ENCODE results near the gene ZNF784.
A peak's percentile ranks its signal among the peaks of the same experiment; 100 is the strongest.

ZNF784 gene

DNA sequence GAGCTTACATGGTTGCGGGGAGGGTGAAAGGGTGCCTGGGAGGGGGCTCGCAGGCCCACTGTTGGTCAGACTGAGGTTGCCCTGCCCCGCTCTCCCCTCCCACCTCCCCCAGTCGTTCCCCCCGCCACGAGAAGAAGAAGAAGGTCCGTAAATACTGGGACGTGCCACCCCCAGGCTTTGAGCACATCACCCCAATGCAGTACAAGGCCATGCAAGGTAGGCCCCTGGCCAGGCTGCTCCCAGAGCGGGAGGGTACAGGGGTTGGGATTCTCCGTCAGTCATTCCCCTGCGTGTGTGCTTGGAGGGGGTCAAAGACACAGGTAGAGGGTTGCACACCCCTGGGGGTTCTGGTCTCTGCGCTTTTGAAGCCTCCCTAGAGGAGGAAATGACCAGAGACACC, 36.0 kb upstream of the ZNF784 start:
- peaks cover 50% of the 10 kb centered on the region for H3K36me3 ChIP-seq (ENCODE audit: control insufficient read depth, insufficient read depth, low read length)

DNA sequence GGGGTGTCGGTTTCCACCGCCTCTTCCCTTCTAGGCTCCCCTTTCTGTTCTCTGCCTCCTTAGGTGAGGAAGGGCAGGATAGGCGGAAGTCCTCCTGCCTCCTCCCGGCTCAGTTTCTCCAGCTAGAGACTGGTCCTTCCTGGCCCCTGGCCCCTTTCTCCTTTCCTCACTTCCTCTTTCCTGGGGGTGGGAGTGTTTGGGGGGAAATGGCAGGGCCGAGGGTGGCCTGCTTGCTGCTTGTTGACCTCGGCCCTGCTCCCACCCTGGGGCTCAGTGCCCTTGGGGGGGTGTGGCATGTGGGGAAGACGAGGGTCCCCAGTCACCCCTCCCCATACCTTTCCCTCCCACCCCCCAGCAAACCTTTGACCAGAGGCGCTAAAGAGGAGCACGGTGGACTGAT, 35.5 kb upstream of the ZNF784 start:
- TF ChIP-seq, protein P1, sequence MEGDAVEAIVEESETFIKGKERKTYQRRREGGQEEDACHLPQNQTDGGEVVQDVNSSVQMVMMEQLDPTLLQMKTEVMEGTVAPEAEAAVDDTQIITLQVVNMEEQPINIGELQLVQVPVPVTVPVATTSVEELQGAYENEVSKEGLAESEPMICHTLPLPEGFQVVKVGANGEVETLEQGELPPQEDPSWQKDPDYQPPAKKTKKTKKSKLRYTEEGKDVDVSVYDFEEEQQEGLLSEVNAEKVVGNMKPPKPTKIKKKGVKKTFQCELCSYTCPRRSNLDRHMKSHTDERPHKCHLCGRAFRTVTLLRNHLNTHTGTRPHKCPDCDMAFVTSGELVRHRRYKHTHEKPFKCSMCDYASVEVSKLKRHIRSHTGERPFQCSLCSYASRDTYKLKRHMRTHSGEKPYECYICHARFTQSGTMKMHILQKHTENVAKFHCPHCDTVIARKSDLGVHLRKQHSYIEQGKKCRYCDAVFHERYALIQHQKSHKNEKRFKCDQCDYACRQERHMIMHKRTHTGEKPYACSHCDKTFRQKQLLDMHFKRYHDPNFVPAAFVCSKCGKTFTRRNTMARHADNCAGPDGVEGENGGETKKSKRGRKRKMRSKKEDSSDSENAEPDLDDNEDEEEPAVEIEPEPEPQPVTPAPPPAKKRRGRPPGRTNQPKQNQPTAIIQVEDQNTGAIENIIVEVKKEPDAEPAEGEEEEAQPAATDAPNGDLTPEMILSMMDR (IDR thresholded peaks at IDR 0.05; ENCODE audit: insufficient read depth, low read length, poor library complexity, severe bottlenecking), result no peak
- Histone ChIP-seq H3K36me3 (ENCODE audit: control insufficient read depth, insufficient read depth, low read length) (peaks cover 48% of the 10 kb centered on the region), H3K27me3 (replicated peaks; ENCODE audit: control insufficient read depth, insufficient read depth, low read length) (no peaks in the 10 kb centered on the region), H3K4me3 (replicated peaks; ENCODE audit: low read depth, low read length) (no peak overlapping the region)
- DNase-seq (ENCODE audit: extremely low read depth, insufficient read length), result no peak

More for the DNA sequence above, 36.0 kb upstream of the ZNF784 start:
- no peak overlapping the region for H3K4me3 ChIP-seq (replicated peaks; ENCODE audit: low read depth, low read length)
- DNase-seq (ENCODE audit: extremely low read depth, insufficient read length), result no peak
- no peaks in the 10 kb centered on the region for H3K27me3 ChIP-seq (replicated peaks; ENCODE audit: control insufficient read depth, insufficient read depth, low read length)
- TF ChIP-seq, protein P1 (IDR thresholded peaks at IDR 0.05; ENCODE audit: insufficient read depth, low read length, poor library complexity, severe bottlenecking), result no peak

DNA sequence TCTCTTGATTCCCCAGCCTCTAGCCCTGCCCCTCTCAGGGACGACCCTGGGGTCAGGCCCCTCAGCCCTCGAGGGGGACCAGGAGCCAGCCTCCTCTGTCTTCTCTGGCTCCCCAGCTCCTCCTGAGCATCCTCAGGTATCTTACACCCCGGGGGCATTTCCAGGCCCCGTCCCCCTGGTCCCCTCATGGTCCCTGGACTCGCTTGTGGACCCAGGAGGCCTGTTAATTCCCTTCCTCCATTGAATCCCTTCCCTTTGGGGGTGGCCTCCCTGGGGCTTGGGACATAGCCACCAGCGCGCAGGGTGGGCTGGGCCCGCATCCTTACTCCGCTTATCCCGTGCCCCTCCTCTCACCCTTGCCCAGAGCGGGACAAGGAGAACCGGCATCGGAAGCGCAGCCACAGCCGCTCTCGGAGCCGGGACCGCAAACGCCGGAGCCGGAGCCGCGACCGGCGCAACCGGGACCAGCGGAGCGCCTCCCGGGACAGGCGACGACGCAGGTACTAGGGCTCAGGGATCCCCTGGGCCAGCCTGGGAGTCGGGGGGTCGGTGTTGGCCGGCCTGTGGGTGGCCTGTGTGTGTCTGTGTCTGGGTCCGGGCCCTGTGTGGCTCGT, 34.6 kb upstream of the ZNF784 start:
- Histone ChIP-seq H3K36me3 (ENCODE audit: control insufficient read depth, insufficient read depth, low read length) (peaks cover 41% of the 10 kb centered on the region), H3K4me3 (replicated peaks; ENCODE audit: low read depth, low read length) (peak overlapping the region; percentile 77), H3K27me3 (replicated peaks; ENCODE audit: control insufficient read depth, insufficient read depth, low read length) (no peaks in the 10 kb centered on the region)
- TF ChIP-seq, protein P1 (IDR thresholded peaks at IDR 0.05; ENCODE audit: insufficient read depth, low read length, poor library complexity, severe bottlenecking), result no peak
- no peak for DNase-seq (ENCODE audit: extremely low read depth, insufficient read length)

DNA sequence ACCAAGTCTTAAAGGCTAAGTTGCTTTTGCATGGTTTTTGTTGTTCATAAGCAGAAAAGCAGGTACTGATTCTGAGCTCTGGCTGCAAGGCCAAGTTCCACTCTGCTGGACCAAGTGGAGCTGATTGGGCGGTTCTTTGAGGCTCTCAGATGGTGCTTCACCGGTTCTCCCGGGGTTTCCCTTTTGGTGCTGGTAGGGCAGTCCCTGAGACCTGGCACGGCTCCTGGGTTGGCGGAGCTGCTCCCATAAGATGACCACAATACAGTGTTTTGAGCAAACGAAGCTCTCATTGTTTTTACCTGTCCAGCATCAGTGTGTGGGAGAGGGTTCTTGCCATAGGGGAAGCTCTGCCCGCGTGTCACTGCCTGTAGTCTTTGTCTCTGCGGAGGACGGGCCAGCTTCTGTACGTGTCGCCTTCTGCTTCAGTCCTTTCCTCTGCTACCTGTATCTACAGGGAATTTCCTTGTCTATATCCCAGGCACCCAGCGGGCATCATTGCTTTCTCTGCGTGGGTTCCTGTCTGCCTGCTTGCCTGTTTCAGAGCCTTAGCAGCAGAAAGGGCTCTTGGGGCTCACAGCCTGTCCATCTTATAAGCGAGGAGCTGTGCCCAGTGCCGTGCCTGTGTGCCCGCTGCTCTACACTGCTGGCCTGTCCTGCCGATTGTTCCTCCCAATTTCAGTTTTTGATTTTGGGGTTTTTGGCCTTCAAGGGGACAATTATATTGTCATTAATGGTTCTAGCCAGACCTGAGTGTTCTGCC, 32.8 kb upstream of the ZNF784 start:
- peaks cover 28% of the 10 kb centered on the region for H3K36me3 ChIP-seq (ENCODE audit: control insufficient read depth, insufficient read depth, low read length)

DNA sequence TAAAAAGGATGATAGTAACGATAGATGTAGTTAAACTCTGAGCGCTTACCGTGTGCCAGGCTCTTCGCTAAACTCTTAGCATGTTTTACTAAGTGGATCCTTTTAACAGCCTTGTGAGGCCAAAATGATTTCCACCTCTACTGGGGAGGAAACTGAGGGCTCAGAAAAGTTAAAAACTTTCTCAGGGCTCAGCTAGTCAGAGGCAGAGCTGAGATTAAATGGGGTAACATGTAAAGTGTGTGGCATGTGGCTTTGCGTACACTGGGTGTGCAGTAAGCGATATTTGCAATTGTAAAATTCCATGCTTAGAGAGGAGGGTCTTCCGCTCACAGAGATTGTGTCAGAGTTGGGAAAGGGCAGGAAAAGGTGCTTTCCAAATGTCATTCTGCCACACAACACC, 32.2 kb upstream of the ZNF784 start:
- no peak for DNase-seq (ENCODE audit: extremely low read depth, insufficient read length)
- Histone ChIP-seq H3K36me3 (ENCODE audit: control insufficient read depth, insufficient read depth, low read length) (peaks cover 26% of the 10 kb centered on the region), H3K27me3 (replicated peaks; ENCODE audit: control insufficient read depth, insufficient read depth, low read length) (no peaks in the 10 kb centered on the region), H3K4me3 (replicated peaks; ENCODE audit: low read depth, low read length) (peak overlapping the region; percentile 77)
- TF ChIP-seq, protein P1 (IDR thresholded peaks at IDR 0.05; ENCODE audit: insufficient read depth, low read length, poor library complexity, severe bottlenecking), result no peak

More for the DNA sequence above, 32.8 kb upstream of the ZNF784 start:
- DNase-seq (ENCODE audit: extremely low read depth, insufficient read length), result no peak
- Histone ChIP-seq H3K4me3 (replicated peaks; ENCODE audit: low read depth, low read length) (peak overlapping the region; percentile 77), H3K27me3 (replicated peaks; ENCODE audit: control insufficient read depth, insufficient read depth, low read length) (no peaks in the 10 kb centered on the region)
- TF ChIP-seq, protein P1 (IDR thresholded peaks at IDR 0.05; ENCODE audit: insufficient read depth, low read length, poor library complexity, severe bottlenecking), result no peak
